OCI-LY7 (cell line): ENCODE measurements around the gene MT1A. TPM values are rescaled to one million over a fixed set of nuclear protein-coding genes. Genes with fewer than 3 reads are reported as not detected.

Source experiments
- BruUV-seq: library from RNA; stranded (reverse); fragments of 400-500 nt; replicated peaks from 2 replicates; lab custom pipeline; 2021; lab: Mats Ljungman, UMichigan
- CTCF ChIA-PET: fragments of 300-600 bp; sonication (Branson Sonifier 250); formaldehyde crosslinking; loops from one replicate; lab custom pipeline; 2022; ENCODE audit warnings: antibody characterized with exemption; ENCODE audit not compliant: unreplicated experiment; lab: Charles Lee
- POLR2A ChIA-PET: fragments of 300-600 bp; sonication (Branson Sonifier 250); formaldehyde crosslinking; loops from one replicate; lab custom pipeline; 2022; ENCODE audit warnings: antibody characterized with exemption; lab: Charles Lee
- DNase-seq: peaks from one replicate; pipeline ENCODE4 v3.0.0-alpha.2; 2015; ENCODE audit warnings: low spot score
- H2AFZ ChIP-seq: fragments of 200-600 bp; sonication (generic), shearing (Covaris generic); 2 replicates; pipeline ENCODE4 v1.6.1; 2014; ENCODE audit warnings: mild to moderate bottlenecking, antibody characterized with exemption, low read length, moderate library complexity
- H3K27ac ChIP-seq: fragments of 200-600 bp; sonication (generic); 2 replicates; pipeline ENCODE4 v1.5.1; 2014; ENCODE audit warnings: mixed run types, low read depth, mild to moderate bottlenecking, moderate library complexity, low read length, inconsistent platforms; ENCODE audit not compliant: poor library complexity, severe bottlenecking
- H3K36me3 ChIP-seq: fragments of 200-600 bp; sonication (generic); 2 replicates; pipeline ENCODE4 v1.6.1; 2014; ENCODE audit warnings: mild to moderate bottlenecking, antibody characterized with exemption, low read length, moderate library complexity, mixed read lengths; ENCODE audit not compliant: insufficient read depth
- H3K4me1 ChIP-seq: fragments of 200-600 bp; sonication (generic); 2 replicates; pipeline ENCODE4 v1.5.1; 2014; ENCODE audit warnings: mild to moderate bottlenecking, low read length; ENCODE audit not compliant: insufficient read depth, poor library complexity, severe bottlenecking
- H3K4me2 ChIP-seq: fragments of 200-600 bp; sonication (generic); 2 replicates; pipeline ENCODE4 v1.6.1; 2014; ENCODE audit warnings: mild to moderate bottlenecking, low read length
- H3K4me3 ChIP-seq: fragments of 200-600 bp; sonication (generic); 2 replicates; pipeline ENCODE4 v1.5.1; 2014; ENCODE audit warnings: mild to moderate bottlenecking, low read depth, low read length; ENCODE audit not compliant: poor library complexity, severe bottlenecking
- H3K79me2 ChIP-seq: fragments of 200-600 bp; sonication (generic); 2 replicates; pipeline ENCODE4 v1.6.1; 2016; ENCODE audit warnings: low read depth, mild to moderate bottlenecking, low read length, moderate library complexity, mixed read lengths; ENCODE audit not compliant: insufficient read depth
- H3K9me2 ChIP-seq: fragments of 200-600 bp; sonication (generic); 2 replicates; pipeline ENCODE4 v1.6.1; 2016; ENCODE audit warnings: mild to moderate bottlenecking, low read length, mixed read lengths; ENCODE audit not compliant: insufficient read depth
- H3K9me3 ChIP-seq: fragments of 200-600 bp; sonication (generic); 2 replicates; pipeline ENCODE4 v1.6.1; 2014; ENCODE audit warnings: mild to moderate bottlenecking, mixed run types, low read length, mixed read lengths
- H4K20me1 ChIP-seq: fragments of 200-600 bp; sonication (generic); 2 replicates; pipeline ENCODE4 v1.6.1; 2014; ENCODE audit warnings: mild to moderate bottlenecking, antibody characterized with exemption, low read length, moderate library complexity, mixed read lengths; ENCODE audit not compliant: insufficient read depth
- EZH2phosphoT487 ChIP-seq: fragments of 200-600 bp; sonication (generic); IDR thresholded peaks from 2 replicates; pipeline ENCODE4 v1.6.1; 2018; ENCODE audit warnings: low read depth, borderline replicate concordance, mild to moderate bottlenecking, mixed run types, antibody characterized with exemption, low read length, moderate library complexity, mixed read lengths
- intact Hi-C: fragments of 100-400 bp; cut with micrococcal nuclease; formaldehyde crosslinking; loops from one replicate; pipeline ENCODE4 v1.10.0; 2022; ENCODE audit not compliant: unreplicated experiment
- total RNA-seq, 2 experiments: library from RNA; depleted of rRNA in 1 of 2; stranded (reverse); fragments of >200 nt in 1 of 2; shearing (Covaris generic) in 1 of 2; gene quantifications; 2 replicates each; pipeline ENCODE4 v1.2.3, GENCODE V29; 2014 to 2022
- TF ChIP-seq, protein P1 (sequence below): fragments of 200-600 bp; sonication (generic); conservative IDR thresholded peaks from 2 replicates; pipeline ENCODE4 v1.5.1; 2014; ENCODE audit warnings: mild to moderate bottlenecking, antibody characterized with exemption, low read length, moderate library complexity, mixed read lengths

Gene MT1A
- total RNA-seq, 2 experiments from 2014 or later = not detected

- POLR2A ChIA-PET = no interaction called here
- Histone ChIP-seq H3K4me2 (no peak overlapping the region), H3K36me3 (no peaks in the 10 kb centered on the region), H4K20me1 (no peaks in the 10 kb centered on the region), H2AFZ (no peak overlapping the region), H3K9me3 (no peaks in the 10 kb centered on the region), H3K4me1 (no peaks in the 10 kb centered on the region), H3K27ac (no peak overlapping the region), H3K9me2 (no peaks in the 10 kb centered on the region), H3K4me3 (no peak overlapping the region), H3K79me2 (no peaks in the 10 kb centered on the region)
- BruUV-seq = no TSS peak
- TF ChIP-seq, protein P1, sequence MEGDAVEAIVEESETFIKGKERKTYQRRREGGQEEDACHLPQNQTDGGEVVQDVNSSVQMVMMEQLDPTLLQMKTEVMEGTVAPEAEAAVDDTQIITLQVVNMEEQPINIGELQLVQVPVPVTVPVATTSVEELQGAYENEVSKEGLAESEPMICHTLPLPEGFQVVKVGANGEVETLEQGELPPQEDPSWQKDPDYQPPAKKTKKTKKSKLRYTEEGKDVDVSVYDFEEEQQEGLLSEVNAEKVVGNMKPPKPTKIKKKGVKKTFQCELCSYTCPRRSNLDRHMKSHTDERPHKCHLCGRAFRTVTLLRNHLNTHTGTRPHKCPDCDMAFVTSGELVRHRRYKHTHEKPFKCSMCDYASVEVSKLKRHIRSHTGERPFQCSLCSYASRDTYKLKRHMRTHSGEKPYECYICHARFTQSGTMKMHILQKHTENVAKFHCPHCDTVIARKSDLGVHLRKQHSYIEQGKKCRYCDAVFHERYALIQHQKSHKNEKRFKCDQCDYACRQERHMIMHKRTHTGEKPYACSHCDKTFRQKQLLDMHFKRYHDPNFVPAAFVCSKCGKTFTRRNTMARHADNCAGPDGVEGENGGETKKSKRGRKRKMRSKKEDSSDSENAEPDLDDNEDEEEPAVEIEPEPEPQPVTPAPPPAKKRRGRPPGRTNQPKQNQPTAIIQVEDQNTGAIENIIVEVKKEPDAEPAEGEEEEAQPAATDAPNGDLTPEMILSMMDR = no peak
- TF ChIP-seq EZH2phosphoT487 = no peak
- DNase-seq = no peak
- CTCF ChIA-PET = interaction anchor here (0.6 kb wide), 1 partner anchor 31 kb away, joined by 3 read pairs; no protein-coding TSS in a partner anchor
- intact Hi-C loops = no loop called here
Measured at GRCh38 chr16:56636616-56637413, 1.7 kb upstream of the MT1A start.

- ChIA-PET CTCF (no interaction called here), POLR2A (no interaction called here)
- Histone ChIP-seq H3K27ac (no peak overlapping the region), H4K20me1 (no peaks in the 10 kb centered on the region), H3K9me3 (no peaks in the 10 kb centered on the region), H2AFZ (no peak overlapping the region), H3K79me2 (no peaks in the 10 kb centered on the region), H3K9me2 (no peaks in the 10 kb centered on the region), H3K4me1 (no peaks in the 10 kb centered on the region), H3K4me2 (no peak overlapping the region), H3K4me3 (no peak overlapping the region), H3K36me3 (no peaks in the 10 kb centered on the region)
- TF ChIP-seq EZH2phosphoT487 = no peak
- TF ChIP-seq, protein P1 = no peak
- no TSS peak for BruUV-seq
- intact Hi-C loops = no loop called here
- no peak for DNase-seq
Measured at GRCh38 chr16:56639045-56639444, 579 bp downstream of the MT1A start.

DNA sequence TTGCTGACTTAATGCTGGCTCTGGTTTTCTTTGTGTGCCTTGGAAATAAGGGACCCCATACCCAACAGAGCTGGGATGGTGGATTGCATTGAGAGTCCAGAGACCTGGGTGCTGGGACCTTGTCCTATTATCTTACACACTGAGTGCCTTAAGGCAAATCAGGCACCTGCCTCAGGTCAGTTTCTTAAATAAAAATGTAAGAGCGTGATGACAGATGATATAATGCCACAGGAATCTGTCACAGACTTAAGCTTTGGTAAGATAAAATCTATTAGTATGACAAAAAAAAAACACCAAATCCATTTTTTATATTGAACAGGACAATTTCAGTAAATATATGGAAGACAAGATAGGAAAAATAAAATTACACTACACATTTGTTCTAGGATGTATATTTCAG is 1.6 kb downstream of the MT1A start:
- POLR2A ChIA-PET = no interaction called here

More for the DNA sequence above, 1.6 kb downstream of the MT1A start:
- intact Hi-C loops = no loop called here
- Histone ChIP-seq H3K36me3 (no peaks in the 10 kb centered on the region), H3K4me1 (no peaks in the 10 kb centered on the region), H3K9me3 (no peaks in the 10 kb centered on the region), H3K79me2 (no peaks in the 10 kb centered on the region), H3K9me2 (no peaks in the 10 kb centered on the region), H3K27ac (no peak overlapping the region), H3K4me2 (no peak overlapping the region), H3K4me3 (no peak overlapping the region), H4K20me1 (no peaks in the 10 kb centered on the region), H2AFZ (no peak overlapping the region)
- DNase-seq = no peak
- no TSS peak for BruUV-seq
- no peak for TF ChIP-seq EZH2phosphoT487
- TF ChIP-seq, protein P1 = no peak
- CTCF ChIA-PET = no interaction called here
